Upper lobe of right lung (tissue), 1 donor: ENCODE data around the gene PAWR. TPM values are rescaled to one million over a fixed set of nuclear protein-coding genes. Genes with fewer than 3 reads are reported as not detected.

Experiments
- ATAC-seq: fragments of 200-7000 bp; cut with Tn5 transposase; one replicate; pipeline ENCODE4 v1.9.1; 2020; ENCODE audit warnings: mild to moderate bottlenecking, moderate library complexity
- DNase-seq: peaks from one replicate; pipeline ENCODE4 v3.0.0-alpha.2; 2020
- H3K27ac ChIP-seq: fragments of 200-600 bp; one replicate; pipeline ENCODE4 v1.8.0; 2022
- H3K27me3 ChIP-seq: fragments of 200-600 bp; one replicate; pipeline ENCODE4 v1.8.0; 2022; ENCODE audit warnings: mild to moderate bottlenecking
- H3K36me3 ChIP-seq: fragments of 200-600 bp; one replicate; pipeline ENCODE4 v1.8.0; 2022
- H3K4me1 ChIP-seq: fragments of 200-600 bp; one replicate; pipeline ENCODE4 v1.8.0; 2022
- H3K4me3 ChIP-seq: fragments of 200-600 bp; one replicate; pipeline ENCODE4 v1.8.0; 2022; ENCODE audit warnings: mild to moderate bottlenecking
- H3K9me3 ChIP-seq: fragments of 200-600 bp; one replicate; pipeline ENCODE4 v1.8.0; 2022
- CTCF ChIP-seq: fragments of 200-600 bp; IDR thresholded peaks from one replicate; pipeline ENCODE4 v1.8.0; 2022; ENCODE audit warnings: antibody characterized with exemption
- intact Hi-C: fragments of 100-400 bp; cut with DNase I; formaldehyde crosslinking; loops from one replicate; pipeline ENCODE4 v1.11.0; 2022
- total RNA-seq: library from RNA; stranded (reverse); fragmentation: NEBNext Ultra II Directional; extraction: Animal tissue kit (Norgen Biotek cat#: 25700); gene quantifications from one replicate; pipeline ENCODE4 v1.2.1, GENCODE V29; 2021
- donor health status: DM: no; HTN: yes; CAD: no; lungs with severe emphysema.

The PAWR gene
- total RNA-seq, 1 donor from 2014 or later = 73.5 TPM

- no peak for TF ChIP-seq CTCF
- Histone ChIP-seq H3K27ac (no peak overlapping the region), H3K4me1 (peaks cover 4% of the 10 kb centered on the region), H3K9me3 (no peaks in the 10 kb centered on the region), H3K27me3 (no peaks in the 10 kb centered on the region), H3K36me3 (no peaks in the 10 kb centered on the region), H3K4me3 (no peak overlapping the region)
- no peak for DNase-seq
- intact Hi-C loops = no loop called here
- ATAC-seq = no peak
Measured at GRCh38 chr12:79664518-79664917, 26.2 kb downstream of the PAWR start.

GRCh38 chr12:79662046-79662811 lies 28.5 kb downstream of the PAWR start:
- Histone ChIP-seq H3K4me3 (no peak overlapping the region), H3K4me1 (peaks cover 4% of the 10 kb centered on the region), H3K9me3 (no peaks in the 10 kb centered on the region), H3K27me3 (no peaks in the 10 kb centered on the region), H3K27ac (no peak overlapping the region), H3K36me3 (no peaks in the 10 kb centered on the region)
- no peak for TF ChIP-seq CTCF
- ATAC-seq (no peak), DNase-seq (no peak)
- intact Hi-C loops = no loop called here

- TF ChIP-seq CTCF = no peak
- intact Hi-C loops = no loop called here
- no peak for ATAC-seq
Measured at GRCh38 chr12:79661629-79662028, 29.1 kb downstream of the PAWR start.

GRCh38 chr12:79659961-79660431 lies 30.8 kb downstream of the PAWR start:
- Histone ChIP-seq H3K27me3 (no peaks in the 10 kb centered on the region), H3K4me1 (peaks cover 4% of the 10 kb centered on the region), H3K36me3 (no peaks in the 10 kb centered on the region), H3K9me3 (no peaks in the 10 kb centered on the region), H3K27ac (no peak overlapping the region), H3K4me3 (no peak overlapping the region)
- ATAC-seq (no peak), DNase-seq (no peak)
- no peak for TF ChIP-seq CTCF
- intact Hi-C loops = no loop called here

More at GRCh38 chr12:79661629-79662028, 29.1 kb downstream of the PAWR start:
- Histone ChIP-seq H3K4me3 (no peak overlapping the region), H3K36me3 (no peaks in the 10 kb centered on the region), H3K9me3 (no peaks in the 10 kb centered on the region), H3K27me3 (no peaks in the 10 kb centered on the region), H3K27ac (no peak overlapping the region), H3K4me1 (peaks cover 4% of the 10 kb centered on the region)
- DNase-seq = no peak

GRCh38 chr12:79658221-79658620 lies 32.5 kb downstream of the PAWR start:
- ATAC-seq (no peak), DNase-seq (no peak)
- Histone ChIP-seq H3K4me3 (no peak overlapping the region), H3K27ac (no peak overlapping the region), H3K27me3 (no peaks in the 10 kb centered on the region), H3K4me1 (peaks cover 4% of the 10 kb centered on the region), H3K9me3 (no peaks in the 10 kb centered on the region), H3K36me3 (no peaks in the 10 kb centered on the region)
- TF ChIP-seq CTCF = no peak
- intact Hi-C loops = no loop called here
